ENCODE results near the gene CUL2.

Gene CUL2

DNA sequence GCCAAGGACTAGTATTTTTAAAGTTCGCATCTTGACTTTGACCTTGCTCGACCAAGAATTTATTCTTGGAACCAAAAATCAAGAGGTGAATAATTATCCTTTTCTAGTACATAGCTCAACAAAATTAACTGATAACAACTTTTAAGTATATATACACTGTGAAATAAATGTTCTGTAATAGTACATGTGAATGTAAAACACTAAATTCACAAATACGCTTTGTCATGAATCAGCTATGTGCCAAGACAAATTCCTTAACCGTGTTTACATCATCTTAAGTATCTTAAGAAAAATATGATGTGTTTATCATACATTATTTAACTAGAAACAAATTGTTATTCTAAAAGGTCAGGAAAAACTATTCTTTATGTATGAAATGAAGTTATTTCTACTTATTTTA, 83.3 kb downstream of the CUL2 start:
- H4K20me1 ChIP-seq (ENCODE audit: low read depth, low read length), result no peaks in the 10 kb centered on the region
- peaks cover 12% of the 10 kb centered on the region; the same call in 1 of the 2 replicates for H3K36me3 ChIP-seq (ENCODE audit: low read length)
- no peaks in the 10 kb centered on the region for H3K9me3 ChIP-seq (ENCODE audit: insufficient read depth, low read length)
- H3K4me2 ChIP-seq (ENCODE audit: low read depth, low read length, poor library complexity, severe bottlenecking), result no peak overlapping the region
- no peaks in the 10 kb centered on the region for H3K27me3 ChIP-seq (ENCODE audit: low read length)
- no peaks in the 10 kb centered on the region for H3F3A ChIP-seq (ENCODE audit: insufficient read depth)
- no peak overlapping the region for H3K4me3 ChIP-seq (ENCODE audit: insufficient read depth, low read length, poor library complexity, severe bottlenecking)
- no peak for TF ChIP-seq EZH2phosphoT487 (conservative IDR thresholded peaks at IDR 0.05; ENCODE audit: low read length)
- TF ChIP-seq, protein P1, sequence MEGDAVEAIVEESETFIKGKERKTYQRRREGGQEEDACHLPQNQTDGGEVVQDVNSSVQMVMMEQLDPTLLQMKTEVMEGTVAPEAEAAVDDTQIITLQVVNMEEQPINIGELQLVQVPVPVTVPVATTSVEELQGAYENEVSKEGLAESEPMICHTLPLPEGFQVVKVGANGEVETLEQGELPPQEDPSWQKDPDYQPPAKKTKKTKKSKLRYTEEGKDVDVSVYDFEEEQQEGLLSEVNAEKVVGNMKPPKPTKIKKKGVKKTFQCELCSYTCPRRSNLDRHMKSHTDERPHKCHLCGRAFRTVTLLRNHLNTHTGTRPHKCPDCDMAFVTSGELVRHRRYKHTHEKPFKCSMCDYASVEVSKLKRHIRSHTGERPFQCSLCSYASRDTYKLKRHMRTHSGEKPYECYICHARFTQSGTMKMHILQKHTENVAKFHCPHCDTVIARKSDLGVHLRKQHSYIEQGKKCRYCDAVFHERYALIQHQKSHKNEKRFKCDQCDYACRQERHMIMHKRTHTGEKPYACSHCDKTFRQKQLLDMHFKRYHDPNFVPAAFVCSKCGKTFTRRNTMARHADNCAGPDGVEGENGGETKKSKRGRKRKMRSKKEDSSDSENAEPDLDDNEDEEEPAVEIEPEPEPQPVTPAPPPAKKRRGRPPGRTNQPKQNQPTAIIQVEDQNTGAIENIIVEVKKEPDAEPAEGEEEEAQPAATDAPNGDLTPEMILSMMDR (IDR thresholded peaks at IDR 0.05; ENCODE audit: insufficient read depth, low read length, poor library complexity, severe bottlenecking), result no peak
- no peaks in the 10 kb centered on the region for H3K9me2 ChIP-seq (replicated peaks; ENCODE audit: insufficient read depth, low read length)
- H3K27ac ChIP-seq (ENCODE audit: low read depth, low read length), result no peak overlapping the region
- no peaks in the 10 kb centered on the region for H3K79me2 ChIP-seq (ENCODE audit: insufficient read depth, low read length)
- H2AFZ ChIP-seq (ENCODE audit: low read depth, low read length, severe bottlenecking), result no peak overlapping the region
- H3K9ac ChIP-seq (ENCODE audit: low read length), result no peak overlapping the region

DNA sequence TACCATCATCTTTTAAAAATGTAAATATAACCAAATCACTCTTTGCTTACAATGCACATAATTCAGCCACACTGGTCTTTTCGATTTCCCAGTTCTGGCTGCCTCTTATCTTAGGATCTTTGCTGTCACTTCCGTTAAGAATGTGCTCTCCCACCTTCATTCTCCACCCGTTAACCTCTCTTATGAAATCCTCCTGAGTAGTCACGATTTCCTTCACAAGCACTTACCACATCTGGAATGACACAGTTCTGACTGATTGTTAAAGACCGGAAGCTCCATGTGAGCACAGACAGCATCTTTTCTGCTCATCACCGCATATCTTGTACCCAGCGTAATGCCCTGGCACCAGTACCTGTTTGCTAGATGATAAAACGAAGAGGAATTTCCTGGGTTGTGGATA, 84.3 kb downstream of the CUL2 start:
- H3K9me3 ChIP-seq (ENCODE audit: insufficient read depth, low read length), result no peaks in the 10 kb centered on the region
- no peaks in the 10 kb centered on the region for H3K27me3 ChIP-seq (ENCODE audit: low read length)
- no peak overlapping the region for H2AFZ ChIP-seq (ENCODE audit: low read depth, low read length, severe bottlenecking)
- no peak overlapping the region for H3K9ac ChIP-seq (ENCODE audit: low read length)
- H3K36me3 ChIP-seq (ENCODE audit: low read length), result peaks cover 8% of the 10 kb centered on the region; the same call in 1 of the 2 replicates
- no peaks in the 10 kb centered on the region for H3F3A ChIP-seq (ENCODE audit: insufficient read depth)
- H3K79me2 ChIP-seq (ENCODE audit: insufficient read depth, low read length), result no peaks in the 10 kb centered on the region
- no peak for TF ChIP-seq EZH2phosphoT487 (conservative IDR thresholded peaks at IDR 0.05; ENCODE audit: low read length)
- TF ChIP-seq, protein P1 (IDR thresholded peaks at IDR 0.05; ENCODE audit: insufficient read depth, low read length, poor library complexity, severe bottlenecking), result no peak
- H4K20me1 ChIP-seq (ENCODE audit: low read depth, low read length), result no peaks in the 10 kb centered on the region
- no peak overlapping the region for H3K27ac ChIP-seq (ENCODE audit: low read depth, low read length)
- H3K4me2 ChIP-seq (ENCODE audit: low read depth, low read length, poor library complexity, severe bottlenecking), result no peak overlapping the region
- H3K4me3 ChIP-seq (ENCODE audit: insufficient read depth, low read length, poor library complexity, severe bottlenecking), result no peak overlapping the region
- no peaks in the 10 kb centered on the region for H3K9me2 ChIP-seq (replicated peaks; ENCODE audit: insufficient read depth, low read length)

DNA sequence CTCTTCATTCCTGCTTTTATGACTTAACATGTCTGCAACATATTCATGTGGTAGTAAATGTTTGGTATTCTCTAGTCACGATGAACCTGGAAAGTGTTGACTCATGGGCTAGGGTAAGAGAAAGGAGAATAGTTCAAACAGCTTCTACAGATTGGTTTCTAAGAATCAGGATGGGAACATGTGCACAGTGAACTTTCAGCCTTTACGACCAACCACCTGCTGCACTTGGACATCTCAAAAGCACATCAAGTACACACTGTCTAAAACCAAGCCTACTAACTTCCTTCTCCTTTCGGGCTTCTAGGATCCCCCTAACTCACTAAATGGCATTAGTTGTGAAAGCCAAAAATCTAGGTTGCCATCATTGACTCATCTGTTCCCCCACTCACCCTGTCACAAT, 85.5 kb downstream of the CUL2 start:
- Histone ChIP-seq H3K9me2 (replicated peaks; ENCODE audit: insufficient read depth, low read length) (no peaks in the 10 kb centered on the region), H3K27ac (ENCODE audit: low read depth, low read length) (no peak overlapping the region)
- no peak for TF ChIP-seq EZH2phosphoT487 (conservative IDR thresholded peaks at IDR 0.05; ENCODE audit: low read length)
- TF ChIP-seq, protein P1 (IDR thresholded peaks at IDR 0.05; ENCODE audit: insufficient read depth, low read length, poor library complexity, severe bottlenecking), result no peak

More for the DNA sequence above, 85.5 kb downstream of the CUL2 start:
- H3K4me3 ChIP-seq (ENCODE audit: insufficient read depth, low read length, poor library complexity, severe bottlenecking), result no peak overlapping the region
- no peaks in the 10 kb centered on the region for H3K9me3 ChIP-seq (ENCODE audit: insufficient read depth, low read length)
- no peaks in the 10 kb centered on the region for H4K20me1 ChIP-seq (ENCODE audit: low read depth, low read length)
- H3K36me3 ChIP-seq (ENCODE audit: low read length), result peaks cover 3% of the 10 kb centered on the region; the same call in 1 of the 2 replicates
- no peak overlapping the region for H2AFZ ChIP-seq (ENCODE audit: low read depth, low read length, severe bottlenecking)
- H3F3A ChIP-seq (ENCODE audit: insufficient read depth), result no peaks in the 10 kb centered on the region
- no peaks in the 10 kb centered on the region for H3K79me2 ChIP-seq (ENCODE audit: insufficient read depth, low read length)
- H3K9ac ChIP-seq (ENCODE audit: low read length), result no peak overlapping the region
- no peak overlapping the region for H3K4me2 ChIP-seq (ENCODE audit: low read depth, low read length, poor library complexity, severe bottlenecking)
- no peaks in the 10 kb centered on the region for H3K27me3 ChIP-seq (ENCODE audit: low read length)
